NCI-H2171 (cell line): ENCODE results near the gene KCNJ15.
"Not testable (repeated sequence)": the region's sequence is repeated elsewhere in the genome, so short reads cannot be mapped to it uniquely, and the experiment has no call there.

Experiments
- DNase-seq: peaks from one replicate; lab custom pipeline; 2025; lab: John Stamatoyannopoulos, UW

Gene KCNJ15

GRCh38 chr21:38256599-38257302 is at the start of gene KCNJ15:
Gene KCNJ15, plus strand, starts transcription at chr21:38256991. Its CDS starts 42,271 bp downstream, at chr21:38299262.
- DNase-seq = no peak

DNA sequence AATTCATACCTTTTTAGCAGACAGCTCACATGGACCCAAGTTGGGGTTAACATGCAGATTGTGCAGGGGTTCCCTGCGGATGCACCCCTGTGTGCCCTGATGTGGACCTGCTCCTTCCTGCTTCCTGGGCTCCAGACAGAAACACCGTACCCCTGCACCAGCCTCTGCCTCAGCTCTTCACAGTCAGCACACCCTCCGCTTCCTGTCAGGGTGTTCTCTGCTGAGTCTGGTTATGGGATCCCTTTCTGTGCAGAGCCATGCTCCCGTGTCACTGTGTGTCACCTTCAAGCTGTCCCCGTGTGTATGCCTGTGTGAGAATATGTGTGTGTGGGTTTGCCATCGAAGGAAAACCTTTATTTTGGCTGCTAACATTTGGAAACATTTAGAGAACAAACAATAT is 48.7 kb upstream of the KCNJ15 start:
- DNase-seq = no peak

GRCh38 chr21:38211321-38211720 is 45.5 kb upstream of the KCNJ15 start:
- no peak for DNase-seq

DNA sequence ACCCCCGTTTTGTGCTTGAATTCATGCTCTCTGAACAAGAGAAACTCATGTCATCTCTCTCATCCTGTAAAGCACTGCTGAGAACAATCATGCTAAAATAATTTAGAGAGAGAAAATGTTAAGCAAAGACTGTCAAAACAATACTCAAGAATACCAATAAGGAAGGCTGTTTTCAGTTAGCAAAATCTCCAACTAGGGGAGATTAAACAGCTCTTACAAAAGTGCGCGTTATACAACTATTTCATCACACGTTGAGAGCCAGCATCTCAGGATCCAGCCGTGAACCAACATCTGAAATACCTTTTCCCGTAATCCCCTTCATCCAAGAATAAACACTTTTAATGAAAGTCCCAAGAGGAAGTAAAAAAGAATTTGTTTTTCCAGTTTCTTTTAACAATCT is 44.1 kb upstream of the KCNJ15 start:
- no peak for DNase-seq

DNA sequence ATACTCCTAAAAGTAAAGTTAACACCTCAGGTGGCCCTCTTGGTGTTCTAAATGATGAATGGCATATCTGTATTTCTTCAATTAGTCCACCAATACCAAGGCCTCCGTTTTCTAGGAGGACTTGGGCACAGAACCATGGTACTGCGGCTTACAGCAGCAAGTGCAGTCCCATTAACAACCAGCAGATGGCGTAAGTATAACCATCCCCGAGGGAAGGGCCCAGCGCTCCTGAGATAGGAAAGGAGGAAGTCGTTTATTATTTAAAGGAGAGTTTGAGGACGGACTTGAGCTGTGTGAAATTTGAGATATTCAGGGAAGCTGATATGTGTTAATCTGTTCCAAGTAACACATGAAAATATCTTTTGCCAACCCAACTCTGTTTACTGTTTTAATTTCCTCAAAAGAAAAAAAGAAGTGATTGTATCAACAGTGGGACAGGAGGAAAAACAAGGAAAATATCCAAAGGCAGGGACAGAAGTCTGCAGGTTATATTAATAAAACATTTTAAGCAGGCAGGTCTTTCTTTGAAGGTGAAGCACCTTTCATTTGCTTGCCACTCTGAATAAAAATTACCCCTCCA is 37.7 kb upstream of the KCNJ15 start:
- peak; percentile 27 for DNase-seq

- no peak for DNase-seq
These were observed 36.5 kb upstream of the KCNJ15 start for GRCh38 chr21:38220270-38220737.

DNA sequence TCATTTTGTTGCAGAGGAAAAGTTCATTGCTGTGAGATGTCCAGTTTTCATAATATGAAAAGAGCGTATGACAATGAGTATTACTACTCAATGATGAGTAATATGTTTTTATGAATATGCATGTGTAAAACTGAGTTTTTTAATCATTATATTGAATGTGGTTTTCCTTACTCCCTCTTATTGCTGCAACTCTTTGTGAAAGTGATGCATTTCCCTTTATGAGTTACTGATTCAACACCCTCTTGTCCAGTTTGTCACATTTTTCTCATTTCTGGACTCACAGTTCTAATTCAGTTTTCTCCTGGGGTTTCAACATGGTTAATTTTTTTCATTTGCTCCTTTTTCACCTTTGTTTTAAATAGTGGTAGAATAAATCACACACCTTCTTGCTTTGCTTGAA is 35.2 kb upstream of the KCNJ15 start:
- DNase-seq = no peak

DNA sequence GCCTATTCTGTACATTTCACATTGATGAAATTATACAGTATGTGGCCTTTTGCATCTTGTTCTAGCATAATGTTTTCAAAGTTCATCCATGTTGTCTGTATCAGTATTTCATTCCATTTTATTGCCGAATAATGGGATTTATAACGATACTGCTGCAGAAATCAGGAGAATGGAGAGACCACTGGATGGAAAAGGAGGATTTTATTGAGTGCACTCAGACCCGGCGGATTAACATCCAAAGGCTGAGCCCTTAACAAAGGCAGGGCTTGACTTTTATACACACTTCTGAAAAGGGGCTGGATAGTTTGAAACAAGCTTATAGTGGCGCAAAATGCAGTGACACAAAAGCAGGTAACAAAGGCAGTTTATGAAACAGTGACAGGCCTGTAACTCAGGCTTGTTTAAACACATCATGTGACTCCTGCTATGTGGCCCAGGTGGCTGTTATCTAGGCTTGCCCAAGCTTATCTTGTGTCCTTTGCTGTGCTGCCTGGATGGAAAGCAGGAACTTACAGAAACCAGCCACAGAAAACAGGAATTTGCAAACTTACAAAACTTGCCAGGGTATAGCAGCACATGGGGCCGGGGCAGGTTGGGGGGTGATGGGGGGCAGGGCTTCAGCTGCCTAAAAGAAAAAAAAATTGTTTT is 32.8 kb upstream of the KCNJ15 start:
- no peak for DNase-seq

GRCh38 chr21:38227401-38227800 is 29.4 kb upstream of the KCNJ15 start:
- DNase-seq = no peak

GRCh38 chr21:38228115-38228514 is 28.7 kb upstream of the KCNJ15 start:
- DNase-seq = no peak

GRCh38 chr21:38228537-38228936 is 28.3 kb upstream of the KCNJ15 start:
- no peak for DNase-seq

DNA sequence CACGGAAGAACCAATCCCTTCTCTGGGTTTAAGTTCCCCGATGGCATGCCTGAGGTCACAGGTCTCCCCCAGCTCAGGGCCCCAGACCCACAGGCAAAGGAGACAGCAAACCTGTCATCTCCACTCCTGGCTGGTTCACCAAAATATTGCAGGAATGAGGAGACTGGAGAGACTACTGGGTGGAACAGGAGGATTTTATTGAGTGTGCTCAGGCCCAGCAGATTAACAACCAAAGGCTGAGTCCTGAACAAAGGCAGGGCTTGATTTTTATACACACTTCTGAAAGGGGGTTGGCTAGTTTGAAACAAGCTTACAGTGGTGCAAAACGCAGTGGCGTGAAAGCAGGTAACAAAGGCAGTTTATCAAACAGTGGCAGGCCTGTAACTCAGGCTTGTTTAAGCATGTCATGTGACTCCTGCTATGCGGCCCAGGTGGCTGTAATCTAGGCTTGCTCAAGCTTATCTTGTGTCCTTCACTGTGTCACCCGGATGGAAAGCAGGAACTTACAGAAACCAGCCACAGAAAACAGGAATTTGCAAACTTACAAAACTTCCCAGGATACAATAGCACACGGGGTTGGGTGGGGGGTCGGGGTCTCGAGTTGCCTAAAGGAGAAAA is 27.4 kb upstream of the KCNJ15 start:
- no peak for DNase-seq

DNA sequence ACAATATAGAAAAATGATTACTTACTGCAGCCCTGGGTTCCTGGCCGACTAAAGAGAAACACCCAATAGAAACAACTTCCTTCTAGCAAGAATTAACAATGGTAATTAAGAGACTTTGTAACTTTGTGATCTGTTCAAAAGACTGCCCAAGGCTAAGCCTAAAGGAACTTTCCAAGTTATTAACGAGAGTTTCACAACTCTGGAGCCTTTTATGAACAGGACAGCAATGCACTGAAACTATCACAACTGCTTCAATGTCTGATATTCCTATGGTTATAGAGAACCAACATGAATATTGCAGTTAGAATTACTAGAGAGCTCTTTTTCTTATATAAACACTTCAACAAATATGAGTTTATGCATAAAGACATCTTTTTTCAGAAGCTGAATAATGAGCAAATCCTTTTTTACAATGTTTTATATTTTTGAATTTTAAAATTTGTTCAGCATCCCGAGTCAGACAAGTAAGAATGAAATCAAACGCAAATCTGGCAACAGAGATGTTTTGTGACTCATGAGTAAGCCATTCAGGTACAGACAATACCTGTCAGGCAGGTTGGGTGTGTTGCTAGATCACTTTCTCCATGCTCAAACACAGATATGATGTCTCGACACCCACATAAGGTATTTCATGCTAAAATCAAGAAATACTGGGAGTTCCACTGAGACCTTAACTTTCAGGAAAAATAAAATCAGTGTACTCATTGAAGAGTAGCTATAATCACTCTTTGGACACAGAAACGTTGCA is 22.2 kb upstream of the KCNJ15 start:
- DNase-seq = no peak

GRCh38 chr21:38235251-38235650 is 21.5 kb upstream of the KCNJ15 start:
- DNase-seq = not testable (repeated sequence)

- no peak for DNase-seq
These were observed 20.6 kb upstream of the KCNJ15 start for GRCh38 chr21:38236232-38236631.

- no peak for DNase-seq
These were observed 17.1 kb upstream of the KCNJ15 start for GRCh38 chr21:38239672-38240071.

DNA sequence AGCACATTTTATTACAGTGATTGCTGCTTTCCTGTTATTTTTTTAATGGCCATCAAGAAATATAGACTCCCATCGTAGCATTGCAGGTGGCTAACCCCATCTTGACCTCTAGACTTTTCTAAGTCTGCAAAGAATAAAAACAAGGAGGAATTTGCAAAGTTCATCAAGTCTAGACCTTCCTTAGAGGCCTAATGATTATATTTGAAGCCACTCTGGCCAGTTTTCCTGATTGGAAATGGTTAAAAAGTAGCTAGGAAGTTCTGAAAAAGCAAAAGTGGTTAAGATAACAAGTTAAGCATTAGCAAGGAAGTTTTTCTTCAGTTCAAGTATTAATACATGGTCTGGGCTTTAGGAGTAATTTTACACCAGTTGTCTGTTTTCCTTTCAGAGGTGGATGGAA is 16.7 kb upstream of the KCNJ15 start:
- no peak for DNase-seq

DNA sequence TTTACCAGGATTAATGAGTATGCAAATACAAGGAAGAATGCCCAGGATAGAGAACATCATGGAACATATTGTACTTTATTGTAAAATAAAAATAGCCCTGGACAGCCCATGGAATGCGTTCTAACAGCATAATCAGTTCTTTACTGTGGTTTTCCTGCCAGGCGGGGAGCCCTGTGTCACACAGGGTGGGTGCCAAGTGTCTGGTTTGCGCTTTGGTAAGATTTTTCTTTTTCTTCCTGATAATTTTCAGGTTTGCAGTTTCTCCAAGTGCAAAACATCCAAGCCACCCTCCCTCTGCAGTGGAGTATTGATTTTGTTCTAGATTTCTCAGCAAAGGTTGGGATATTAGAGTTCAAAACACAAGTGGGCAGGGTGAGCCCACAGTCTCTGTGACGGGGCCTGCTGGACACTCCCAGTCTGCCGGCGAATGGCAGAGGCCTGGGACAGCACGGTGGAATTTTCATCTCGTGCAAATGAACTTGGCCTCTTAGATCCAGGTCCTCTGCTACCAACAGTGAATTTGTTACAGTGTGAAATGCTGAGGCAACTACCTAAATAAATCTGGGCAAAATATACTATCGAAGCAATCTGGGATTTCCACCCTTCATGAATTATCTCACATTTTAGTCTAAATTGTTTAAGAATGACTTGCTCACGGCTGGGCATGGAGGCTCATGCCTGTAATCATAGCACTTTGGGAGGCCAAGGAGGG is 15.6 kb upstream of the KCNJ15 start:
- no peak for DNase-seq

DNA sequence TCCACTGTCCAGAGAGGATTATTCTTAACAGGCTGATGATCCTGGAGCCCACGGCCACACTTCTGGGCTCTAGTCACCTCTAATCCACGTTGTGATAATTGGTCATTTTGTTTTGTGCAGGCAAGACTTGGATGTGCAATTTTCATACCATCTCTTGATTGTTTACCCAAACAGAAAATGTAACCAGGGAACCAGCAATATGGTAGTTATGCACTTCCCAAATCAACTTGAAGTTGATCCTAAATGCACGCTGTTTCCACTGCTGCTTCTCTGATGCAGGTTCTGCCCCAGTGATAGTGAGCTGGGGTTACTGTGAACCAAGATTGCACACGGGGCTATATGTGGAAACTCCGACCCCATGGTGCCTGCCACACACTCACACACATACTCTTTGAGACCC is 14.7 kb upstream of the KCNJ15 start:
- DNase-seq = no peak

DNA sequence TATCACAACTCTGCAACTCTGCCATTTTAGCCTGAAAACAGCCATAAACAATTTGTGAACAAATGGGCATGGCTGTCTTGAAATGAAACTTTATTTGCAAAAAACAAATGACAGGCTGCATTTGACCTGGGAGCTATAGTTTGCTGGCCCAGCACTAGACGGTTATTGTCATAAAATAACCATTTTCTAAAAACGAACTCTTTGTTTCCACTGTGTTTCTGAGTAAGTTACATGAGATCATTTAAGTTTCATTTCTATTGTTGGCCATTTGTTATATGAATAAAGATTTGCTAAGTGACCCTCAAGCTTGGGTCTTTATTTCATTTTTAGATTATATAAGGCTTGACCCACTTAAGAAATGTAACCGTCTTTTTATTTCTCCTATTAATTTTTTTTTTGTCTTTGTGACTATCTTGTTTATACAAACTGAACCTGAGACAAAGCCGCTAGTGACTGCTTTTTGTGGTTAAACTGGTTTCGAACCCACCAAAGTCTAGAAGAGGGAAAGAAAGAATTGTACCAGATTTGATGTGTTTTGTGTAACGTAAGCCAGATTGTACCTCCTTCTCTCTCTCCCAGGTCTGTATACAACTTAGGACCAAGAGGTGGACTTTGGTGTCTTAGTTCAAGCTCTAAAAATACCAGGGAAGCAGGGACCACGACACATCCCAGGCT is 12.9 kb upstream of the KCNJ15 start:
- no peak for DNase-seq

DNA sequence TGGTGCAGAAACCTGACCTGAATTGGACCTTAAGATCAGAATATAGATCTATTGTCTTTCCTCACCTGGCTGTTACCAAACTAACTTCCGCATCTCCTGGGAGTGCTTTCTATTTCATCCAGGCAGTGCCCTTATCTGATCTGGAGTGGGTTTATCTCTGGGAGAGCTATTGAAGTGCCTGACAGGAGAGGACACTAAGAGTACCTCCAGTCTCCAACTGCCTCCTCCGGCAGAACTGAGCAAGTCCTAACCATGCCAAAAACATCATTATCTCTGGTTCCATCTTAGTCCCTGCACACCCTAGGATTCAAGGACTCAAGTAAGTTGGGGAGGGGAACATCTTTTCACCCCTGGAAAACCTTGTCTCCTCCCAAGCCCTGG is 12.4 kb upstream of the KCNJ15 start:
- DNase-seq = no peak
